H7 (cell line): ENCODE measurements around the gene FAM120A. TPM values are rescaled to one million over a fixed set of nuclear protein-coding genes. Genes with fewer than 3 reads are reported as not detected.

ENCODE experiments used
- DNase-seq: peaks from one replicate; pipeline ENCODE4 v3.0.0; 2012
- H3K27me3 ChIP-seq: 2 replicates; pipeline ENCODE4 v1.6.0; 2011; ENCODE audit warnings: mild to moderate bottlenecking, low read length; ENCODE audit not compliant: control insufficient read depth, insufficient read depth
- H3K36me3 ChIP-seq: replicated peaks from 2 replicates; pipeline ENCODE4 v1.5.1; 2011; ENCODE audit warnings: low read length; ENCODE audit not compliant: control insufficient read depth, insufficient read depth
- H3K4me3 ChIP-seq: 2 replicates; pipeline ENCODE4 v1.5.1; 2011; ENCODE audit warnings: low read depth, mild to moderate bottlenecking, control low read depth, low read length, moderate library complexity; ENCODE audit not compliant: insufficient read depth
- total RNA-seq: library from RNA; depleted of rRNA; stranded (reverse); fragments of >200 nt; shearing (Covaris generic); gene quantifications from 2 replicates; pipeline ENCODE4 v1.2.3, GENCODE V29; 2014

Gene FAM120A
- total RNA-seq, 1 experiment from 2014 or later, result 41.6 TPM

GRCh38 chr9:93532141-93532540 lies 80.7 kb downstream of the FAM120A start:
- no peak for DNase-seq
- Histone ChIP-seq H3K27me3 (no peaks in the 10 kb centered on the region), H3K36me3 (peaks cover 15% of the 10 kb centered on the region), H3K4me3 (no peak overlapping the region)

- no peak overlapping the region for H3K4me3 ChIP-seq
- H3K36me3 ChIP-seq, result peaks cover 12% of the 10 kb centered on the region
- peak; percentile 54 for DNase-seq
- H3K27me3 ChIP-seq, result no peaks in the 10 kb centered on the region
Measured at GRCh38 chr9:93533863-93534262, 82.4 kb downstream of the FAM120A start.

- DNase-seq, result no peak
- Histone ChIP-seq H3K36me3 (peaks cover 8% of the 10 kb centered on the region), H3K27me3 (no peaks in the 10 kb centered on the region), H3K4me3 (no peak overlapping the region)
Measured at GRCh38 chr9:93536167-93536566, 84.7 kb downstream of the FAM120A start.

GRCh38 chr9:93536874-93537273 lies 85.4 kb downstream of the FAM120A start:
- Histone ChIP-seq H3K4me3 (no peak overlapping the region), H3K27me3 (no peaks in the 10 kb centered on the region), H3K36me3 (peaks cover 8% of the 10 kb centered on the region)
- DNase-seq, result peak; percentile 48

- no peak for DNase-seq
- H3K4me3 ChIP-seq, result no peak overlapping the region
- no peaks in the 10 kb centered on the region for H3K27me3 ChIP-seq
- peaks cover 8% of the 10 kb centered on the region for H3K36me3 ChIP-seq
Measured at GRCh38 chr9:93540305-93540704, 88.8 kb downstream of the FAM120A start.

GRCh38 chr9:93541005-93541404 lies 89.5 kb downstream of the FAM120A start:
- no peaks in the 10 kb centered on the region for H3K27me3 ChIP-seq
- DNase-seq, result no peak
- no peak overlapping the region for H3K4me3 ChIP-seq
- peaks cover 8% of the 10 kb centered on the region for H3K36me3 ChIP-seq

GRCh38 chr9:93541581-93542349 lies 90.3 kb downstream of the FAM120A start:
- Histone ChIP-seq H3K36me3 (peaks cover 11% of the 10 kb centered on the region), H3K27me3 (no peaks in the 10 kb centered on the region), H3K4me3 (no peak overlapping the region)
- DNase-seq, result no peak

- no peaks in the 10 kb centered on the region for H3K27me3 ChIP-seq
- peaks cover 13% of the 10 kb centered on the region for H3K36me3 ChIP-seq
- no peak for DNase-seq
- H3K4me3 ChIP-seq, result no peak overlapping the region
Measured at GRCh38 chr9:93543117-93543516, 91.6 kb downstream of the FAM120A start.

- no peaks in the 10 kb centered on the region for H3K27me3 ChIP-seq
- H3K36me3 ChIP-seq, result peaks cover 13% of the 10 kb centered on the region
- H3K4me3 ChIP-seq, result no peak overlapping the region
- DNase-seq, result no peak
Measured at GRCh38 chr9:93546356-93546755, 94.9 kb downstream of the FAM120A start.

- Histone ChIP-seq H3K4me3 (no peak overlapping the region), H3K27me3 (no peaks in the 10 kb centered on the region), H3K36me3 (peaks cover 13% of the 10 kb centered on the region)
- DNase-seq, result no peak
Measured at GRCh38 chr9:93549611-93550010, 98.1 kb downstream of the FAM120A start.

GRCh38 chr9:93552923-93553322 lies 101.4 kb downstream of the FAM120A start:
- peaks cover 9% of the 10 kb centered on the region for H3K36me3 ChIP-seq
- H3K4me3 ChIP-seq, result no peak overlapping the region
- H3K27me3 ChIP-seq, result no peaks in the 10 kb centered on the region
- DNase-seq, result no peak

GRCh38 chr9:93555370-93555769 lies 103.9 kb downstream of the FAM120A start:
- Histone ChIP-seq H3K36me3 (peaks cover 22% of the 10 kb centered on the region), H3K27me3 (no peaks in the 10 kb centered on the region), H3K4me3 (no peak overlapping the region)
- no peak for DNase-seq

- H3K36me3 ChIP-seq, result peaks cover 24% of the 10 kb centered on the region
- DNase-seq, result no peak
- no peaks in the 10 kb centered on the region for H3K27me3 ChIP-seq
- H3K4me3 ChIP-seq, result no peak overlapping the region
Measured at GRCh38 chr9:93557366-93558137, 106.1 kb downstream of the FAM120A start.

- H3K4me3 ChIP-seq, result no peak overlapping the region
- no peaks in the 10 kb centered on the region for H3K27me3 ChIP-seq
- H3K36me3 ChIP-seq, result peaks cover 25% of the 10 kb centered on the region
- DNase-seq, result peak; percentile 23
Measured at GRCh38 chr9:93558503-93558902, 107.0 kb downstream of the FAM120A start.

- Histone ChIP-seq H3K36me3 (peaks cover 27% of the 10 kb centered on the region), H3K27me3 (no peaks in the 10 kb centered on the region), H3K4me3 (no peak overlapping the region)
- DNase-seq, result peak; percentile 33
Measured at GRCh38 chr9:93560991-93561390, 109.5 kb downstream of the FAM120A start.
